Stimulated activated CD4-positive, alpha-beta T cell treated with anti-CD3 and anti-CD28 coated beads, Interleukin-12 subunit alpha, Interleukin-12 subunit beta, amount 100 ng/mL, for 24 hours (primary cell): Measurements from ENCODE around the gene EFNB1.

Experiments
- DNase-seq, 2 experiments: peaks; one replicate each; pipeline ENCODE4 v3.0.0-alpha.2; 2020; ENCODE audit warnings: low read depth in 2 of 2

EFNB1 gene

DNA sequence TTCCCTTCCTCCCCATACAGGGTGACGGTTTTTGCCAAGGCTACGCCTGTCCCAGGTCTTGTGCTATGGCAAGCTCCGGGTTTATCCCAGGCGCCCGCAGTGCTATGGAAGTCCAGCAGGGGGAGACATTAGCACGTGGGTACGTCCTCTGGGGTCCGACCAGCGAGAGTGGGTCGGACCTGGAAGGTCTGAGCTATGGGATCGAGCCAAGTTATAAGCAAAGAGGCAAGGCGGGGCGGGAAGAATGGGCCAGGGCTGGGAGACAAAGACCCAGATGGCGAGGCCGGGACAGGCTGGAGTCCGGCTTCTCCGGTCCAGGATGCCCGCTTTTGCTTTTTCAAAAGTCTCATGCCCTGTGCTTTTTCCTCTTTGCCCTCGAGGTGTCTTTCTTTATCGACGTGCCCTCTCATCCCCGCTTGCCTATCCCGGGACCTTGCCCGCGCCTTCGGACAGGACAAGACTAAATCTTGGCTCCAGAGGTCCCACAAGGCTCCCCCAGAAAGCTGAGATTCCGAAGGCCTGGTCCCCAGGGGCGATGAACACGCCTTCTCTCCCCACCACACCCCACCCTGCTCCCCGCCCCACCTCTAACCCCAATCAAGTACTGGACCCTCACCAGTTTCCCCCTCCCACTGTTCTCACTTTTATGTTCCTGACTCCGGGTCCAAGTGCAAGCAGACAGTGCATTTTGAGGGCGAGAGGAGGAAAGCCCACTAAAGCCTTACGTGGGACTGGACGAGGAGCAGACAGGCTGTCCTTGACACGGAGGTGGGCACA, 785 bp upstream of the EFNB1 start:
- DNase-seq, result peak; percentile 41 to 79

DNA sequence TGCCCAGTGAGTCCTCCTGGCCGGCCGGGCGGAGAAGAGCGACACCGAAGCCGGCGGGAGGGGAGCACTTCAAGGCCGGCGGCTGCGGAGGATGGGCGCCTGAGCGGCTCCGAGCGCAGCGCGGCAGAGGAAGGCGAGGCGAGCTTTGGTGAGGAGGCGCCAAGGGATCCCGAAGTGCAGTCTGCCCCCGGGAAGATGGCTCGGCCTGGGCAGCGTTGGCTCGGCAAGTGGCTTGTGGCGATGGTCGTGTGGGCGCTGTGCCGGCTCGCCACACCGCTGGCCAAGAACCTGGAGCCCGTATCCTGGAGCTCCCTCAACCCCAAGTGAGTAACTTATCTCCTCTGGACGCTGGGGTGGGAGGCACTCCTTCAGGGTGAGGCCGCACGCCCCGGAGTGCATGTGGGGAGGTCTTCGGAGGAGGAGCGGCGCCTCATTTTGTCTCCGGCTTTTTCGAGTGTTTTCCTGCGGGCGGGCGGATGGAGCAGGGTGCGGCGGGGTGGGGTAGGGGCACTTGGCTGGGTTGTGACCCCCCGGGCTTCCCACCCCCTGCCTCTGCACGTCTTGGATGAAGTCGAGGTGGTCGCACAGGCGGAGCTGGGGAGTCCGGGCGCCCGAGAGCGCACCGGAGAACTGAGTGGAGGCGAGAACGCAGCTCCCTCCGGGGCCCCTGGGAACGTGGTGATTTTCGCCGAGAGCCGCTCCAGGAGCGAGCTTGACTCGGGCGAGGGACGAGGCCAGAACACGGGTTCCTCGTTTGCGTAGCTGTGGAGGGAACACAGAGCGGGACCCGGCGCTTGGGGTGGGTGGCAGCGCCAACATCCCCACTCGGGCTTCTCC, 979 bp downstream of the EFNB1 start:
- no peak for DNase-seq

DNA sequence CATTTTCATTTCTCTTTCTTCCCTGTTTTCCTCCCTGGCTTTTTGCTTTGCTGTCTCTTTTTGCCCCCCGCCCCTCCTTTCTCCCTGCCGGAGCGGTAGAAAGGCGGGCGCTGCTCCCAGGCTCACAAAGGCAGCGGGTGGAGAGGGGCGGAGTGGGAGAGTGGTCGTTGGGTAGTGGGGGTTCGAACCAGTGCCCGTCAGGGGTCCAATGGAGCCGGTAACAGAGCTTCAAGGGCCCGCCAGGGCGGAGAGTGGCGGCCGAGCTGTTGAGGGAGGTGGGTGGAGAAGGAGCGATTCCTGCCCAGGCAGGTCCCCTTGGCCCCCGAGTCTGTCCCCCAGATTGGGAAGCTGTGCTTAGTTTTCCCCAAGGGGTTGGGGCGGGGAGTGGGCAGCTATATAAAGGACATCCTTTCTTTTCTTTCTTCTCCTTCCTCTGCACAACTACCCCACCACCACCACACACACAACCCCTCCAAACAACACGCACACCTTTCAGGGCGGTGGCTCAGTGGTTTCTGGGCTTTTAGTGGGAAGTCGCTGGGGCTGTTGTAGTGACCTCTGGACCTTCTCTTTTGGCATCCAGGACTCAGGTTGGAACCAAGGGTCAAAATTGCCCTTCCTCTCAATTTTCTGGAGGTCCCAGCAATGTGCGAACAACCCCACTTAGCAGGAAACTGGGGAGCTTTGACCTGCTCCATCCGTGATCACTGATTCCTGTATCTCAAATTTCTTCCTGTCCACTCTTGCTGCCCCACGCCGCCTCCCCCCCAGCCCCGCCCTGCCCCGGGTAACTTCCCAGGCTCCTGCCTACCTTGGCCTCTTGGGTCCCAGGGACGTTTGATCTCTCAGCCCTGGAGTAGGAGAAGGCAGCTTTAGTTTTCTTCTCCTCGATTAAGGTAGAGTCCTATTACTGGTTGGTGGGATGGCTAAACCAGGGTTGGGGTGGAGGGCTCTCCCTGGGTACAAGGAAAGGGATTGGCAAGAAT, 1.9 kb downstream of the EFNB1 start:
- DNase-seq, result no peak

DNA sequence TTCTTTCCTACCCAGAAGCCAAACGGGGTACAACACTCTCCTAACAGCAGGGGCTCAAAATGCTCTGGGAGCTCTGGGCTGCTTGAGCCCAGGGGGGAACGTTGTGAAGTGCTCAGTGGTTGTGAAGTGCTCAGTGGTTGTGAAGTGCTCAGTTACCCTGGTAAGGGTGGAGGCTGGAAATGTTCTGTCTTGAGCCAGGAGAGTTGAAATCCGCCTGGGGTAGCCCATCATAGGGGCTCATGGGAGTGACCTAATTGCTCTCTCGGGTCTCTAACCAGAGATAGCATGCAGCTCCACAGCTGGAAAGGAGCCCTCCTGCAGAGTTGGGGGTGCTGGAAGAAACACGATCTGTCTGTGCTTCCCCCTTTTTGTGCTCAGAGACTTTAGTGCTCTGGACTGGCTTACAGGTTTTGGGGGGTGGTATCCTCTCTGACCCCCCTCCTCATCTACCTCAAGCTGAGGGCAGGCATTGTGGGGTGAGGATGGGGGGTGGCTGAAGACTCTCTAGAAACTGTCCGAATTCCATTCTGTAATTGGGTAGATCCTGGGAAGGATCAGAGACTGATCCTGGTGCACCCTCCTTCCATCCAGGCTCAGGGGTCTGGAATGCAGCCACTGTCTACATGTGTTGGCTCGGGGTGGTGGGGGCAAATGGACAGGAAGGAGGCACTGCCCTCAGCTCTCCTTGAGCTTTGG, 2.7 kb downstream of the EFNB1 start:
- DNase-seq, result no peak

DNA sequence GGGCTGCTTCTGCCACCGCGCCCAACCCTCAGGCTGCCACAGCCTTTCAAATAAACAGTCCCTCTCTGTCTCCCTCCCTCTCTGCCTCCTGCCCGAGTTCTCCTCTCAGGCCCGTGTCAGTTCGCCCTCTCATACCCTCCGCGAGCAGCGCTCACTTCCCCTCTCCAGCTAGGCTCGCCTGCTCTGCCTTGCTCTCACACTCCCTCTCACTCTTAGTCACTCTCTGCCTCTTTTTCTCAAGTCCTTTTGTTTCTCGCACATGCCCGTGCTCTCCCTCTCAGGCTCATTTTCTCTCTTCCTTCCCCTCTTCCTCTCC, 3.2 kb downstream of the EFNB1 start:
- no peak for DNase-seq

DNA sequence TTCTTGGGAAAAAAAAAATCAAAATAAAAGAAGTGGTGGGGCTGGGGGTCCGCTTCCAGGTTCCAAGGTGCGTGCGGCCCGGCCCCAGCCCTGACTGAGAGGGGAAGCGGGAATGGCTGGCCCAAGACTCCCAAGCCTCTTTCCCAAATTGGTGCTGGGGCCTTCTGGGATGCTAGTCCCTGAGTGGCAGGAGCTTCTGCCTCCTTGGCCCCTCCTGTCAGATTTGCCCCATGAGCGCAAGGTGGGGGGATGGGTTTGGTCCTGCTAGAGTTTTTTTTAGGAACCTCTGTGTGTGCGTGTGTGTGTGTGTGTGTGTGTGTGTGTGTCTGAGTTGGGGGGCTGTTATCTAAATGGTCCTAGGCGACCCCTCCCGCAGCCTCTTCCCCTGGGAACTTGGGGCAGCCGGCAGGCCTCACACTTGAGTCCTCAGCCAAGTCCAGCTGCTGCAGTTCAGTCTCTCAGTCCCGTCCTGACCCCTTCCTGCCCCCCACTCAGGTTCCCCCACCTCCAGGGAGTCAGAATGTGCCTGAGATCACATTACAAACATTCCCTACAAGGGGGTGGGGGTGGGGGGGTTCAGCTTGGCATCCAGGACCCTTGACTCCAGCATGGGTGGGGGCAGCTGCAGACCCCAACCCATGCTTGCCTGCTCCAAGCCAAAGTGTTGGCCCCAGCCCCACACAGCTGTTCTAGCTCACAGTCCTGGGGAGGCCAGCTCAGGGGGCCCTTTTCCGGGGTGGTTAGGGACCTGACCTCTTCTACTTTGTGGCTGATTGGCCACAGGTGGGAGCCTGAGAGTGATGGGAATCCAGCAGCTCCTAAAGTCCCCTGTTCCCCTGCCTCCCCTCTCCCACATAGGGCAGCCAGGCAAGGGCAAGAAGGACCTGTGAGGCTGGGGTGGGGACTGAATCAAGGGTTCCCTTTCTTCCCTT, 4.0 kb downstream of the EFNB1 start:
- no peak for DNase-seq

DNA sequence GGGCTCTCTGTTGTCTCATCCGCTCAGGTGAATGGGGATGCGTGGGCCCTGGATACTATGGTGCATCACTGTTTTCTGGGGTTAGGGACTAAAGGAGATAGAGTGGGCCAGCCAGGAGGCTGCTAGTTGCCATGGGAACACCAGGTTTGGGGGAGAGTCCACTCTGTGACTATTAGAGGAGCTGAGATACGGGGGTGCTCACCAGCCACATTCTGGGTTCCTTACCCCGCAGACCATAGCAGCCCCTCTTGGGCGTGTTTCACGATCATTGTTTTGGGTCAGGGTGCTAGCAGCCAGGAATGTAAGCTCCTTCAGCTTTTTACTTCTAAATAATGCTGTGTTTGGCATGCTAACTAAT, 4.6 kb downstream of the EFNB1 start:
- no peak for DNase-seq

DNA sequence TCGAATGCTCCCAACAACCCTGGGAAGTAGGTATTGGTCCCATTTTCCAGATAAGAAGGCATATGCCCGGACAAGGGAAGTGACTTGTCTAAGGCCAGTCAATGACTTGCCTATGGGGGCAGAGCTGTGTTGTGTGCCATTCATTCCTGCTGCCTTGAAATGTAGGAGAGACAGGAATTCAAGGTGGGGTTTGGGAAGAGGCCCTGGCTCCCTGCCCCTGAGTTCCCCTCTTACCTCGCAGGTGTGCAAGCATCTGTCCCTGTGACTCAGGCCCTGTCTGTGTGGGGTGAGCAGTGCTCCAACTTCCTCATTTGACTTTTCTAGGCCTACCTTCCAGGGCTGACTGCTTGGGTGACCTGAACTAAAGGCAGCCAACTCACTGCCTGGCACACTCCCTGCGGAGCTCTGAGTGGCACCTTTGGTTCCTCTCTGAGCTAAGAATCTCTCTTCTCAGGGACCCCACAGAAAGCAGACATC, 5.1 kb downstream of the EFNB1 start:
- DNase-seq, result no peak

DNA sequence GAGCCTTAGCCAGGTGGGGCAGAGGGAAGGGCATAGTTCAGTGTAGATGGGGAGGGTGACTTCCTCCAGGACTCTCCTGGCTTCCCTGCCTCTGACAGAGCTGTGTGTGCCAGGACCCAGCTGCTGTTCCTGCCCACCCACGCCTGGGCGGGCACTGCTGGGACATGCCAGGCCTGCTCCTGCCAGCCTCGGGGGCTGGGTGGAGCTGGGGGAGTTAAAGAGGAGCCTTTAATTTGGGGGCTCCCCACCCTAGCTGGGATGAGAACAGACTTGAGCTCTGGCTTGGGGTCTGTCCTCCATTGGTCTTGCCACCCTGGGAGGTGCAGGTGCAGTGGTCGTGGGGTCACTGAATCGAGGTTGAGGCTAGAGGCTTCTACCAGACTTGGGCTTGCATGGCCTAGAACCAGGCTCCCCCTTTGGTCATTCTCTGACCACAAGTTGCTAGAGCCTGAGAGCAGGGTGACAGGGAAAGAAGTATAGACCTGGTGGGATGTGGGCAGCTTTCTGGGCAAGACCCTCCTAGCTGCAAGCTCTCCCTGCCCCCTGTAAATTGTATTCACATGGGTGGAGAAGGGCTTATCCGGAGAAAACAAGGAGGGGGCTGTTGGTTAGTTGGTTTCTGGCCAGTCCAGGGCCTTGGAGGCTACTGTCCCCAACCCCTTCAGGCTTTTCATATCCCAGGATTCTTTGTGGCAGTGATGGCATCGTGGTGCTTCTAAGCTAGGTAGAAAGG, 5.7 kb downstream of the EFNB1 start:
- no peak for DNase-seq

DNA sequence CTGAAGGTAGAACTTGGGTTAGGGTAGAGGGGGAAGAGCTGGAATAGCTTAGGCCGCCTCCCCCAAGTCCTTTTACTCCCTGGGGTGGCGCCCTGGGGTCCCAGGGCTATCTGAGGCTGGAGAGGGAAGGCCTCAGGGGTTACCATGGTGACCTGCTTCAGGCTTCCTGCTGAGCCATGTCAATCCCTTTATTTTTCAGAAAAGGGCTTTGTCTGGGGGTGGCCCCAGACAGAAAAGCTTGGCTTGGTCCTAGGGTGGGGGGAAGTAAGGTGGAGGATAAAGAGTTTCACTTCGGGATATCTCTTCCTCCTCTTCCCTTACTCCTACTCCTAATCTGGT, 6.3 kb downstream of the EFNB1 start:
- DNase-seq, result no peak

DNA sequence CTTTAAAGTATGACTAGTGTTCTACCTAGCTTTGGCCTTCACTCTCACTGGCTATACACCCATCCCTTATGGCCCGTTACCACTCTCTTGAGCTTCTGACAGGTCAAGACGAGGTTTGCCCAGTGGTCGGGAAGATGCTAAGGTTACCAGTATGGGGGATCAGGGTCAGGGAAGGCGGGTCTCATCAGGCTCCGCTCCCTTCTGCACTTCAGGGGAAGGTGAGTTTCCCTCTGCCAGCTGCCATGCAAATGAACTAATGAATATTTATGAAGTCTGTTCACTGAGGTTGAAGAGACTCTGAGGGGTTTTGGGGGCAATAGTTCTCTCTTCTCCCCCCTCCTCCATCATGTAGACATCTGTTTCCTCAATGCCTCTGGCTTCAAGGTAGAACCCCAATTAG, 6.6 kb downstream of the EFNB1 start:
- no peak for DNase-seq

DNA sequence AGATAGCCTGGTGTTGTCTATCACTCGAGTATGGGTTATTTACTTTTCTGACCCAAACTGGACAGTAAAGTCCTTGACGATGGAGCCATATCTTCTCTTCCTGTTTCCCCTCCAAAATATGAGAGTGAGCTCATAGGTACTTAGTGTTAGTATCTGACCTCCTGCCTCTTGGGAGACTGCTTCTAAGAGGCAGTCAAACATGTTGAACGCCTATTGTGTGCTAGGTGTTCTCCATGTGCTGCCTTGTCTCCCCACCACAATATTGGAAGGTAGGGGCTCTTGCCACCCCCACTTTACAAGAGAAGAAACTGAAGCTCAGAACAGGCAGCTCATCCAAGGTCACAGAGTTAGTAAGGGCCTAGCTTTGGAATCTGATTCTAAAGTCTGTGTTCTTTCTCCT, 8.3 kb downstream of the EFNB1 start:
- no peak for DNase-seq

DNA sequence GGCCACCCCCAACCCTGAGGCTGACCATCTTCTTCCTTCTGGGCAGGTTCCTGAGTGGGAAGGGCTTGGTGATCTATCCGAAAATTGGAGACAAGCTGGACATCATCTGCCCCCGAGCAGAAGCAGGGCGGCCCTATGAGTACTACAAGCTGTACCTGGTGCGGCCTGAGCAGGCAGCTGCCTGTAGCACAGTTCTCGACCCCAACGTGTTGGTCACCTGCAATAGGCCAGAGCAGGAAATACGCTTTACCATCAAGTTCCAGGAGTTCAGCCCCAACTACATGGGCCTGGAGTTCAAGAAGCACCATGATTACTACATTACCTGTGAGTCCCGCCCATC, 9.7 kb downstream of the EFNB1 start:
- no peak for DNase-seq

DNA sequence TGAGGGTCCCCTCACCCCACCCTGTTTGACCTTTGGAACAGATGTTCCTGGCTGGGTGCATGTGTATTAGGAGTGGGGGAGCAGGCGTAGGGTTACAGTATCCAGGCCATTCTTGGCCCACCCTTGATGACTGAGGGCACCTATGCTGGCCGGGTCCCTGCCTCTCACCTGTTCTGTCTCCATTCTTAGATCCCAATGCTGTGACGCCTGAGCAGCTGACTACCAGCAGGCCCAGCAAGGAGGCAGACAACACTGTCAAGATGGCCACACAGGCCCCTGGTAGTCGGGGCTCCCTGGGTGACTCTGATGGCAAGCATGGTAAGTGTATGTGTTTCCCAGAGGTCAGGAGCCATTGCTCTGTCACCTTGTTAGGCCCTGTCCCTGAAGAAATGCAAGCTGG, 10.9 kb downstream of the EFNB1 start:
- no peak for DNase-seq

DNA sequence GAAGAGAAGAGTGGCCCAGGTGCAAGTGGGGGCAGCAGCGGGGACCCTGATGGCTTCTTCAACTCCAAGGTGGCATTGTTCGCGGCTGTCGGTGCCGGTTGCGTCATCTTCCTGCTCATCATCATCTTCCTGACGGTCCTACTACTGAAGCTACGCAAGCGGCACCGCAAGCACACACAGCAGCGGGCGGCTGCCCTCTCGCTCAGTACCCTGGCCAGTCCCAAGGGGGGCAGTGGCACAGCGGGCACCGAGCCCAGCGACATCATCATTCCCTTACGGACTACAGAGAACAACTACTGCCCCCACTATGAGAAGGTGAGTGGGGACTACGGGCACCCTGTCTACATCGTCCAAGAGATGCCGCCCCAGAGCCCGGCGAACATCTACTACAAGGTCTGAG, 11.4 kb downstream of the EFNB1 start:
- DNase-seq, result no peak

DNA sequence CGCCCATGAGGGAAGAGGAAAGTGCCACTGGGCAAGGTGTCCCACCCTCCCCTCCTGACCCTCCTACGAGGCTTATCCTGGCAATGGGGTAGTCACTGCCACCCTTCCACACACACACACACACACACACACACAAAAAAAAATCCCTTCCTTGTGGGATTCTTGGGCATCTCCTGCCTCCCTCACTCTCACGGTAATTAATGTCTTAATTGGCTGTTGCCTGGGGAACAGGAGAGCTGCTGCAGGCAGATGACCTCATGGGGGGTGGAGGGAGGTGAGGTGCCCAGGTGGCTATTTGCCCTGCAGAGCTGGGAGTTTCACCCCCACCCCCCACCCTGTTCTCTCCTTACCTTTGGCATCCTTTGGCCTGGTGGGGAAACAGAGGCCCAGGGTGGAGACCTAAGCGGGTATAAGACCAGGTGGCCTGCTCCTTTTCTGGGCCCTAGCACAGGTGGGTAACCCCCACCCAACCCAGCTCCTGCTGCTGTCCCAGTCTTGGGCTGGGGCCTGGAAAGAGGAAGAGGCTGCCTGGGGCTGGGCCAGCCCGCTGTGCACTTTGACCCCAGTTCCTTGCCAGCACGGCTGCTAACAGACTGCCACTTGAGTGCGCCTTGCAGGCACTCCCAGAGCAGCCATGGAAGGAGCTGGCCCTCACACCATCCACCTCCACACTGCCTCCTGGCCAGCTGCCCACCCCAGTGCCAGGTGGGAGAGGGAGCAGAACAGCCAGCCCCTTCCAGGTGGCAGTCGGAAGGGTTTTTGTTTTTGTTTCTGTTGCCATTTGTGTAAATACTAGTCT, 12.6 kb downstream of the EFNB1 start:
- no peak for DNase-seq

DNA sequence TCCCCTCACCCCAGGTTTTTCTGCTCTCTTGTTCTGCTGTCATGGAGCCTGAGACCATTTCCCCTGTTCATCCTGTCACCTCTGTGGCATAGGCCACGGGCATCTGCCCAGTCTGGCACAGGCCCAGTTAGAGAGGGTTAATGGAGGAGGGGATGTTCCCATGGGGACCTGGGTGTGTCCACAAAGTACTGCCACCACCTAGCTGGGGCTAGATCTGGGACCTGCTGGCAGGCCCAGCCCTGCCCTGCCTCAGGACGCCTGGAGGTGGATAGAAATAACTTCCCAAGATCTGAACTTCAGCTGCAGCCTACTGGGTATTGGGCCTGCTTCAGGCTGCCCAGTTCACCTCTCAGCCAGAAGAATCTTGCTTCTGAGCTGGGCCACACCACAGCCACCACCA, 13.5 kb downstream of the EFNB1 start:
- DNase-seq, result no peak

DNA sequence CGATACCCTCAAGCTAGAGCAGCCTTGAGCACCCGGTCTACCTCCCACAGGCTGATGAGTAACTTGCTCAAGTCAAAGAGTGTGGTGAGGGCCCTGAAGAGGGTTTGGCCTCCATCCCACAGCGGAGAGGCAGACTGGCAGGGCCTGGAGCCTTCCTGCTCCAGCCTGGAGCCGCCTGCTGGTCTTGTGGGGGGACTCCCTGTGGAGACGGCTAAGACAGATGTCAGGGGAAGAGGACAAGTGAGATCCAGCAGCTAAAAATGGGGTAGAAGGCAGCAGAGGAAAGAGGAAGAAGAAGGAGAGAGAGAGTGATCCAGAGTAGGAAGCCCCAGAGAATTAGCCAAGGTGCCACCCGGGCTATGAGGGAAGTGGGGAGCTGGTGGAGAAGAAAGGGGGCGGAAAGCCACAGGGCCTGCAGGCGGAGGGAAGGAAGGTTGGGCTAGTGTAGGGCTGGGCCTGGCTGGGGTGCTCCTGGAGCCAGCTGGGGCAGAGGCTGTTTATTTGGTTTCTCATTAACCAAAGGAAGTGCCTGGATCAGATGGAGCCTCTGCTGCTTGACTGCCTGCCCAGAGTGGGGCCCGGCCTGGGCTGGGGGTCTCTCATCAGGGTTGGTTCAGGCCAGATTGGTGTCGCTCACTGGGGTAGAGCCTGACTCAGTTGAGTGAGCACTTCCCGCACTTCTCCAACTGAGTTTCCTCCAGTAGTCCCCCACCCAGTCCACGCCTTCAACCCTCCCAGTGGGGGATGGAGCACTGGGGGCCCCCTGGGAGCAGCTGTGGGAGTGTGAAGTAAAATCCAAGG, 14.2 kb downstream of the EFNB1 start:
- DNase-seq, result no peak
